ENCODE results near the gene DDX23.
"Not testable (repeated sequence)": the region's sequence is repeated elsewhere in the genome, so short reads cannot be mapped to it uniquely, and the experiment has no call there.

Gene DDX23

GRCh38 chr12:48866052-48866711, 14.2 kb upstream of the DDX23 start:
- TF ChIP-seq POLR2A (IDR thresholded peaks at IDR 0.05; ENCODE audit: extremely low read depth, insufficient read length) (no peak), MYC (IDR thresholded peaks at IDR 0.05; ENCODE audit: low read depth, low read length) (no peak), CTCF (IDR thresholded peaks at IDR 0.05; ENCODE audit: low read depth, low read length) (no peak)
- TF ChIP-seq, protein P1, sequence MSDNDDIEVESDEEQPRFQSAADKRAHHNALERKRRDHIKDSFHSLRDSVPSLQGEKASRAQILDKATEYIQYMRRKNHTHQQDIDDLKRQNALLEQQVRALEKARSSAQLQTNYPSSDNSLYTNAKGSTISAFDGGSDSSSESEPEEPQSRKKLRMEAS (IDR thresholded peaks at IDR 0.05; ENCODE audit: low read depth, low read length), result no peak
- no peak for DNase-seq (ENCODE audit: low read depth)
- H3K4me3 ChIP-seq (ENCODE audit: low read depth, low read length), result peak overlapping the region; percentile 53

- peak within 1 kb of the TSS; percentile 53 for H3K4me3 ChIP-seq (ENCODE audit: low read depth, low read length)
- TF ChIP-seq CTCF (IDR thresholded peaks at IDR 0.05; ENCODE audit: low read depth, low read length) (no peak), POLR2A (IDR thresholded peaks at IDR 0.05; ENCODE audit: extremely low read depth, insufficient read length) (peak; percentile 69)
- TF ChIP-seq, protein P1 (IDR thresholded peaks at IDR 0.05; ENCODE audit: low read depth, low read length), result no peak
- peak; percentile 92 for DNase-seq (ENCODE audit: low read depth)
Measured at GRCh38 chr12:48865281-48866051, 13.5 kb upstream of the DDX23 start, which contains the start of gene RND1. Gene RND1, minus strand, starts transcription at chr12:48865870. Its CDS starts 103 bp downstream, at chr12:48865767.

GRCh38 chr12:48863291-48863690, 11.3 kb upstream of the DDX23 start:
- TF ChIP-seq CTCF (IDR thresholded peaks at IDR 0.05; ENCODE audit: low read depth, low read length), result no peak
- no peak for TF ChIP-seq MYC (IDR thresholded peaks at IDR 0.05; ENCODE audit: low read depth, low read length)
- TF ChIP-seq POLR2A (IDR thresholded peaks at IDR 0.05; ENCODE audit: extremely low read depth, insufficient read length), result no peak
- TF ChIP-seq, protein P1 (IDR thresholded peaks at IDR 0.05; ENCODE audit: low read depth, low read length), result no peak
- H3K4me3 ChIP-seq (ENCODE audit: low read depth, low read length), result no peak overlapping the region
- DNase-seq (ENCODE audit: low read depth), result no peak

DNA sequence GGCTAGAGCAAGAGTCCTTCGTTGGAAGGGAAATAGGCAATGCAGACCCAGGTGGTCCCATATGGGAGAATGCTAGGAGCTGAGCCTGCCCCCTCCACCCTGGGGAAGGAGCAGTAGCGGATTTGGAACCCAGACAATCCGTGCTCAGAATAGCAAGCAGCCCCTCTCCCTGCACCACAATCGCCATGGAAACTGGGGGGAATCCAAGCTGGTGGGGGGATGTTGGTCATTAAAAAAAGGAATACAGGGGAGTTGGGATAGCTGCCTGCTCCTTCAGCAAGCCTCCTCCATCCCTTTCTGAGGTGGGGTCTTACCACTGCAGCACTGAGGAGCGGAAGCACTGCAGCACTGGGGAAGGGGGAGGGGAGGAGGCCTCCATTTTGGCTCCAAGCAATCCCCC, 10.8 kb upstream of the DDX23 start:
- DNase-seq (ENCODE audit: low read depth), result no peak
- no peak for TF ChIP-seq CTCF (IDR thresholded peaks at IDR 0.05; ENCODE audit: low read depth, low read length)
- TF ChIP-seq, protein P1 (IDR thresholded peaks at IDR 0.05; ENCODE audit: low read depth, low read length), result no peak
- TF ChIP-seq MYC (IDR thresholded peaks at IDR 0.05; ENCODE audit: low read depth, low read length), result no peak
- TF ChIP-seq POLR2A (IDR thresholded peaks at IDR 0.05; ENCODE audit: extremely low read depth, insufficient read length), result no peak
- H3K4me3 ChIP-seq (ENCODE audit: low read depth, low read length), result no peak overlapping the region

DNA sequence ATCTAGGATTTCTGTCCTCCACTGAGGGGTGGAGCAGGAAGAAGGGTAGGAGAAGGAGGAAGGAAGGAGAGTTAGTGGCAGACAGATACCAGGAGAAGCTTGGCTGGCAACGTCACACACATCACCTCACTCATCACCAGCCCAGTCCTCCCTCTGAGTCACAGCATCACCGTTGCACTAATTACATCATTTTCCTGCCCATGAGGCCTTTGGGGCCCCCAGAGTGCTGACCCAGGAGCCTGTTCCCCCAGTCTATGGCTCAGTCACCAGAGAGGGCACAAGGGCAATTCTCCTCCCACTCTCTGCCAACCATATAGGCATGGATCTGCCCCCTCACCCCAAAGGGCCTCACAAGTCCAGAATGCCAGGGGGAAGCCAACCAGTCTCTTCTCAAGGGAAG, 9.1 kb upstream of the DDX23 start:
- TF ChIP-seq CTCF (IDR thresholded peaks at IDR 0.05; ENCODE audit: low read depth, low read length), result no peak
- TF ChIP-seq POLR2A (IDR thresholded peaks at IDR 0.05; ENCODE audit: extremely low read depth, insufficient read length), result no peak
- no peak overlapping the region for H3K4me3 ChIP-seq (ENCODE audit: low read depth, low read length)
- peak; percentile 38 for DNase-seq (ENCODE audit: low read depth)

GRCh38 chr12:48860236-48860635, 8.3 kb upstream of the DDX23 start:
- H3K4me3 ChIP-seq (ENCODE audit: low read depth, low read length); DNase-seq (ENCODE audit: low read depth): not testable (repeated sequence)

All from NB4 (cell line).